HG02973 (cell line): ENCODE results near the gene PLPPR1.
A peak's percentile ranks its signal among the peaks of the same experiment; 100 is the strongest.
"Not testable (repeated sequence)": the region's sequence is repeated elsewhere in the genome, so short reads cannot be mapped to it uniquely, and the experiment has no call there.

Experiments
- ATAC-seq: cut with Tn5 transposase; IDR thresholded peaks from one replicate; pipeline ENCODE4 v1.9.1; 2021; ENCODE audit warnings: moderate library complexity; ENCODE audit not compliant: unreplicated experiment

The PLPPR1 gene

GRCh38 chr9:101271102-101271501 lies 242.6 kb downstream of the PLPPR1 start:
- ATAC-seq = no peak

GRCh38 chr9:101274971-101275768 lies 246.6 kb downstream of the PLPPR1 start:
- no peak for ATAC-seq

GRCh38 chr9:101275769-101276250 lies 247.3 kb downstream of the PLPPR1 start:
- no peak for ATAC-seq

GRCh38 chr9:101291043-101291442 lies 262.5 kb downstream of the PLPPR1 start:
- ATAC-seq = not testable (repeated sequence)

- no peak for ATAC-seq
Measured at GRCh38 chr9:101299901-101300300, 271.4 kb downstream of the PLPPR1 start.

GRCh38 chr9:101307051-101307450 lies 278.5 kb downstream of the PLPPR1 start:
- no peak for ATAC-seq

GRCh38 chr9:101307524-101308213 lies 279.1 kb downstream of the PLPPR1 start:
- ATAC-seq = no peak

- ATAC-seq = no peak
Measured at GRCh38 chr9:101309139-101309538, 280.6 kb downstream of the PLPPR1 start.

- ATAC-seq = no peak
Measured at GRCh38 chr9:101311191-101311590, 282.7 kb downstream of the PLPPR1 start.

- peak; percentile 95 for ATAC-seq
Measured at GRCh38 chr9:101311758-101312420, 283.4 kb downstream of the PLPPR1 start.

GRCh38 chr9:101312661-101313060 lies 284.1 kb downstream of the PLPPR1 start:
- ATAC-seq = no peak

GRCh38 chr9:101315112-101315450 lies 286.6 kb downstream of the PLPPR1 start:
- no peak for ATAC-seq

GRCh38 chr9:101317735-101318134 lies 289.2 kb downstream of the PLPPR1 start:
- no peak for ATAC-seq

- no peak for ATAC-seq
Measured at GRCh38 chr9:101323129-101323528, 294.6 kb downstream of the PLPPR1 start.

- ATAC-seq = no peak
Measured at GRCh38 chr9:101324245-101324804, 295.8 kb downstream of the PLPPR1 start.

- ATAC-seq = no peak
Measured at GRCh38 chr9:101325053-101325452, 296.5 kb downstream of the PLPPR1 start.

- no peak for ATAC-seq
Measured at GRCh38 chr9:101326035-101326434, 297.5 kb downstream of the PLPPR1 start.

GRCh38 chr9:101326501-101326900 lies 298.0 kb downstream of the PLPPR1 start:
- ATAC-seq = no peak

GRCh38 chr9:101327422-101327909 lies 298.9 kb downstream of the PLPPR1 start:
- ATAC-seq = not testable (repeated sequence)

- no peak for ATAC-seq
Measured at GRCh38 chr9:101332362-101332761, 303.8 kb downstream of the PLPPR1 start.

- no peak for ATAC-seq
Measured at GRCh38 chr9:101333490-101333889, 305.0 kb downstream of the PLPPR1 start.
